NOMO-1 treated with DMSO at 0.1 percent for 48 hours (cell line): Measurements from ENCODE around the gene CCDC81.
A peak's percentile ranks its signal among the peaks of the same experiment; 100 is the strongest.
"Not testable (repeated sequence)": the region's sequence is repeated elsewhere in the genome, so short reads cannot be mapped to it uniquely, and the experiment has no call there.

Experiments
- DNase-seq: peaks from one replicate; lab custom pipeline; 2025; ENCODE audit not compliant: unreplicated experiment; lab: John Stamatoyannopoulos, UW

CCDC81 gene

GRCh38 chr11:86386746-86387145 is 12.1 kb downstream of the CCDC81 start:
- no peak for DNase-seq

- DNase-seq = no peak
These were observed 13.5 kb downstream of the CCDC81 start for GRCh38 chr11:86388198-86388597.

GRCh38 chr11:86390487-86390886 is 15.8 kb downstream of the CCDC81 start:
- DNase-seq = no peak

- DNase-seq = no peak
These were observed 20.4 kb downstream of the CCDC81 start for GRCh38 chr11:86395061-86395551.

GRCh38 chr11:86396396-86396795 is 21.7 kb downstream of the CCDC81 start:
- no peak for DNase-seq

GRCh38 chr11:86397351-86397750 is 22.7 kb downstream of the CCDC81 start:
- no peak for DNase-seq

GRCh38 chr11:86398106-86398505 is 23.4 kb downstream of the CCDC81 start:
- DNase-seq = no peak

GRCh38 chr11:86403458-86403857 is 28.8 kb downstream of the CCDC81 start:
- DNase-seq = no peak

- no peak for DNase-seq
These were observed 34.2 kb downstream of the CCDC81 start for GRCh38 chr11:86408845-86409244.

GRCh38 chr11:86414032-86414431 is 39.3 kb downstream of the CCDC81 start:
- DNase-seq = no peak

- no peak for DNase-seq
These were observed 40.3 kb downstream of the CCDC81 start for GRCh38 chr11:86415026-86415425.

- DNase-seq = peak; percentile 84
These were observed 41.8 kb downstream of the CCDC81 start for GRCh38 chr11:86416494-86416893.

- DNase-seq = not testable (repeated sequence)
These were observed 42.3 kb downstream of the CCDC81 start for GRCh38 chr11:86416951-86417350.

- no peak for DNase-seq
These were observed 43.4 kb downstream of the CCDC81 start for GRCh38 chr11:86418106-86418505.

- no peak for DNase-seq
These were observed 43.8 kb downstream of the CCDC81 start for GRCh38 chr11:86418513-86418912.

- no peak for DNase-seq
These were observed 44.2 kb downstream of the CCDC81 start for GRCh38 chr11:86418917-86419316.

- DNase-seq = peak; percentile 3
These were observed 47.3 kb downstream of the CCDC81 start for GRCh38 chr11:86421946-86422345.

GRCh38 chr11:86422371-86422770 is 47.7 kb downstream of the CCDC81 start:
- DNase-seq = no peak

- not testable (repeated sequence) for DNase-seq
These were observed 48.8 kb downstream of the CCDC81 start for GRCh38 chr11:86423488-86423887.

- DNase-seq = no peak
These were observed 52.8 kb downstream of the CCDC81 start for GRCh38 chr11:86427441-86427840.

- no peak for DNase-seq
These were observed 56.6 kb downstream of the CCDC81 start for GRCh38 chr11:86431258-86431657.

- not testable (repeated sequence) for DNase-seq
These were observed 58.8 kb downstream of the CCDC81 start for GRCh38 chr11:86433361-86434095.

- no peak for DNase-seq
These were observed 61.0 kb downstream of the CCDC81 start for GRCh38 chr11:86435711-86436110.
